ENCODE measurements around the gene STAP1. TPM values are rescaled to one million over a fixed set of nuclear protein-coding genes. Genes with fewer than 3 reads are reported as not detected.

Gene STAP1
- polyA plus RNA-seq, 1 donor (not counting 4 experiments of a cell fraction or from before 2014, with no cell fraction given) = not detected

GRCh38 chr4:67581208-67581857 is 22.8 kb downstream of the STAP1 start:
- dilution Hi-C loops (cut with MboI; ENCODE audit: extremely low pct_ligation_motif_present, low sequenced_read_pairs) = no loop called here

GRCh38 chr4:67581913-67582312 is 23.4 kb downstream of the STAP1 start:
- Histone ChIP-seq H3K4me3 (ENCODE audit: control insufficient read depth in 2 of 3, extremely low read depth in 1 of 3, insufficient read depth in 2 of 3, low read depth in 1 of 3, low read length in 3 of 3) (no peak overlapping the region), H4K20me1 (ENCODE audit: control insufficient read depth, extremely low read depth, insufficient read depth, low read length) (no peaks in the 10 kb centered on the region), H3K9ac (ENCODE audit: control insufficient read depth, extremely low read depth, insufficient read depth, low read length) (no peak overlapping the region), H3K27ac (ENCODE audit: control insufficient read depth, insufficient read depth, low read length) (no peak overlapping the region), H3K9me3 (ENCODE audit: control insufficient read depth, low read depth, low read length) (no peaks in the 10 kb centered on the region), H3K36me3 (ENCODE audit: control insufficient read depth in 2 of 2, extremely low read depth in 1 of 2, insufficient read depth in 2 of 2, low read length in 2 of 2) (no peaks in the 10 kb centered on the region), H3K79me2 (ENCODE audit: control insufficient read depth, insufficient read depth, low read length) (no peaks in the 10 kb centered on the region), H3K4me2 (ENCODE audit: control insufficient read depth, extremely low read depth, insufficient read depth, low read depth, low read length) (no peak overlapping the region), H2AFZ (ENCODE audit: control insufficient read depth, low read length) (no peak overlapping the region), H3K27me3 (ENCODE audit: control insufficient read depth, extremely low read depth, insufficient read depth, low read length) (no peaks in the 10 kb centered on the region), H3K4me1 (ENCODE audit: control insufficient read depth, extremely low read depth, insufficient read depth, low read length) (no peaks in the 10 kb centered on the region), H3K9me1 (ENCODE audit: control insufficient read depth, extremely low read depth, insufficient read depth, low read length) (no peaks in the 10 kb centered on the region)
- dilution Hi-C loops (cut with MboI; ENCODE audit: extremely low pct_ligation_motif_present, low sequenced_read_pairs) = no loop called here
- TF ChIP-seq CTCF (optimal IDR thresholded peaks at IDR 0.05 in 1 of 3, IDR thresholded peaks at IDR 0.05 in 1 of 3, conservative IDR thresholded peaks at IDR 0.05 in 1 of 3; ENCODE audit: extremely low read depth in 1 of 3, insufficient read depth in 2 of 3, low read length in 3 of 3) (no peak), EZH2 (IDR thresholded peaks at IDR 0.05; ENCODE audit: low read length) (no peak)
- DNase-seq (ENCODE audit: low read depth, low spot score) (no peak), FAIRE-seq (no peak)

More at GRCh38 chr4:67581208-67581857, 22.8 kb downstream of the STAP1 start:
- H3K4me1 ChIP-seq (ENCODE audit: control insufficient read depth, extremely low read depth, insufficient read depth, low read length) = no peaks in the 10 kb centered on the region
- peak overlapping the region; percentile 54 for H2AFZ ChIP-seq (ENCODE audit: control insufficient read depth, low read length)
- TF ChIP-seq EZH2 (IDR thresholded peaks at IDR 0.05; ENCODE audit: low read length) = no peak
- no peak for TF ChIP-seq CTCF (optimal IDR thresholded peaks at IDR 0.05 in 1 of 3, IDR thresholded peaks at IDR 0.05 in 1 of 3, conservative IDR thresholded peaks at IDR 0.05 in 1 of 3; ENCODE audit: extremely low read depth in 1 of 3, insufficient read depth in 2 of 3, low read length in 3 of 3)
- H3K79me2 ChIP-seq (ENCODE audit: control insufficient read depth, insufficient read depth, low read length) = no peaks in the 10 kb centered on the region
- no peak for DNase-seq (ENCODE audit: low read depth, low spot score)
- H3K36me3 ChIP-seq (ENCODE audit: control insufficient read depth in 2 of 2, extremely low read depth in 1 of 2, insufficient read depth in 2 of 2, low read length in 2 of 2) = no peaks in the 10 kb centered on the region
- no peak for FAIRE-seq
- H3K27ac ChIP-seq (ENCODE audit: control insufficient read depth, insufficient read depth, low read length) = no peak overlapping the region
- H3K4me3 ChIP-seq (ENCODE audit: control insufficient read depth in 2 of 3, extremely low read depth in 1 of 3, insufficient read depth in 2 of 3, low read depth in 1 of 3, low read length in 3 of 3) = no peak overlapping the region
- H4K20me1 ChIP-seq (ENCODE audit: control insufficient read depth, extremely low read depth, insufficient read depth, low read length) = no peaks in the 10 kb centered on the region
- H3K9ac ChIP-seq (ENCODE audit: control insufficient read depth, extremely low read depth, insufficient read depth, low read length) = no peak overlapping the region
- H3K9me3 ChIP-seq (ENCODE audit: control insufficient read depth, low read depth, low read length) = no peaks in the 10 kb centered on the region
- no peaks in the 10 kb centered on the region for H3K27me3 ChIP-seq (ENCODE audit: control insufficient read depth, extremely low read depth, insufficient read depth, low read length)
- H3K4me2 ChIP-seq (ENCODE audit: control insufficient read depth, extremely low read depth, insufficient read depth, low read depth, low read length) = no peak overlapping the region
- no peaks in the 10 kb centered on the region for H3K9me1 ChIP-seq (ENCODE audit: control insufficient read depth, extremely low read depth, insufficient read depth, low read length)
